Trophoblast cell (in vitro differentiated cells and primary cell): ENCODE results near the gene VPS13D.

Source experiments
- DNase-seq, 2 donors: peaks; one replicate each; pipeline ENCODE4 v3.0.0-alpha.2; 2016
- H2AFZ ChIP-seq: 2 replicates; pipeline ENCODE4 v1.6.1; 2013; ENCODE audit warnings: low read length, moderate library complexity, mild to moderate bottlenecking; ENCODE audit not compliant: insufficient read depth, poor library complexity
- H2AK5ac ChIP-seq: 2 replicates; pipeline ENCODE4 v1.6.1; 2013; ENCODE audit warnings: mild to moderate bottlenecking, low read length
- H2BK120ac ChIP-seq: 2 replicates; pipeline ENCODE4 v1.6.1; 2013; ENCODE audit warnings: low read length, mild to moderate bottlenecking, moderate library complexity; ENCODE audit not compliant: insufficient read depth, poor library complexity
- H2BK12ac ChIP-seq: 2 replicates; pipeline ENCODE4 v1.6.1; 2013; ENCODE audit warnings: mild to moderate bottlenecking, low read length, moderate library complexity
- H2BK5ac ChIP-seq: 2 replicates; pipeline ENCODE4 v1.6.1; 2013; ENCODE audit warnings: low read length, low read depth, moderate library complexity, mild to moderate bottlenecking; ENCODE audit not compliant: poor library complexity
- H3K14ac ChIP-seq: 2 replicates; pipeline ENCODE4 v1.6.1; 2013; ENCODE audit warnings: mild to moderate bottlenecking, low read length
- H3K18ac ChIP-seq: 2 replicates; pipeline ENCODE4 v1.6.1; 2013; ENCODE audit warnings: mild to moderate bottlenecking, low read length
- H3K23ac ChIP-seq: 2 replicates; pipeline ENCODE4 v1.6.1; 2013; ENCODE audit warnings: low read length
- H3K27ac ChIP-seq: 2 replicates; pipeline ENCODE4 v1.5.1; 2013; ENCODE audit warnings: low read depth, mild to moderate bottlenecking, inconsistent platforms, low read length, moderate library complexity
- H3K27me3 ChIP-seq: 2 replicates; pipeline ENCODE4 v1.6.1; 2013; ENCODE audit warnings: inconsistent platforms, mild to moderate bottlenecking, low read length, moderate library complexity; ENCODE audit not compliant: insufficient read depth
- H3K36me3 ChIP-seq, 2 experiments: 1 replicate in 1 of 2; 2 replicates in 1 of 2; pipeline ENCODE4 v1.6.1; 2013; ENCODE audit warnings: low read length in 2 of 2, mild to moderate bottlenecking in 2 of 2, moderate library complexity in 1 of 2; ENCODE audit not compliant: insufficient read depth in 2 of 2, control insufficient read depth in 1 of 2
- H3K4ac ChIP-seq: 2 replicates; pipeline ENCODE4 v1.6.1; 2013; ENCODE audit warnings: low read depth, mild to moderate bottlenecking, low read length, moderate library complexity
- H3K4me1 ChIP-seq, 2 experiments: 1 replicate in 1 of 2; 2 replicates in 1 of 2; pipeline ENCODE4 v1.6.1; 2013; ENCODE audit warnings: low read length in 2 of 2, mild to moderate bottlenecking in 2 of 2, moderate library complexity in 1 of 2; ENCODE audit not compliant: insufficient read depth in 2 of 2, control insufficient read depth in 1 of 2
- H3K4me2 ChIP-seq: 2 replicates; pipeline ENCODE4 v1.6.1; 2013; ENCODE audit warnings: inconsistent platforms, mild to moderate bottlenecking, low read length, moderate library complexity
- H3K4me3 ChIP-seq: 2 replicates; pipeline ENCODE4 v1.5.1; 2013; ENCODE audit warnings: mild to moderate bottlenecking, low read depth, low read length, inconsistent platforms
- H3K79me1 ChIP-seq: one replicate; pipeline ENCODE4 v1.6.1; 2013; ENCODE audit warnings: low read length
- H3K79me2 ChIP-seq: 2 replicates; pipeline ENCODE4 v1.6.1; 2013; ENCODE audit warnings: low read length, mild to moderate bottlenecking; ENCODE audit not compliant: control insufficient read depth, insufficient read depth, poor library complexity
- H3K9ac ChIP-seq: 2 replicates; pipeline ENCODE4 v1.6.1; 2013; ENCODE audit warnings: mild to moderate bottlenecking, low read length
- H3K9me3 ChIP-seq: 2 replicates; pipeline ENCODE4 v1.6.1; 2013; ENCODE audit warnings: low read depth, mild to moderate bottlenecking, control low read depth, inconsistent platforms, low read length; ENCODE audit not compliant: insufficient read depth
- H4K12ac ChIP-seq: 2 replicates; pipeline ENCODE4 v1.6.1; 2013; ENCODE audit warnings: low read depth, mild to moderate bottlenecking, low read length, moderate library complexity
- H4K8ac ChIP-seq: 2 replicates; pipeline ENCODE4 v1.6.1; 2013; ENCODE audit warnings: low read depth, mild to moderate bottlenecking, low read length, moderate library complexity
- H4K91ac ChIP-seq: one replicate; pipeline ENCODE4 v1.6.1; 2013; ENCODE audit warnings: low read depth, mild to moderate bottlenecking, low read length, moderate library complexity
- WGBS: extraction: QIAGEN DNeasy Blood & Tissue Kit; methylation state at CpG from one replicate; pipeline ENCODE4 v1.1.7; 2013; ENCODE audit warnings: missing lambda C conversion rate; ENCODE audit not compliant: insufficient read length, insufficient coverage; ENCODE audit errors: extremely low coverage; 5-methylcytosine and 5-hydroxymethylcytosine counted together

The VPS13D gene

GRCh38 chr1:12499539-12500240 is 269.9 kb downstream of the VPS13D start:
- WGBS: no CpG with 5 or more reads among the region's 13 CpGs
- H3K4me1 ChIP-seq: peaks cover 16 to 21% of the 10 kb centered on the region in 2 experiments
- H3K27ac ChIP-seq: no peak overlapping the region
- H2BK12ac ChIP-seq: no peak overlapping the region
- no peak overlapping the region for H2BK120ac ChIP-seq
- H2AK5ac ChIP-seq: no peak overlapping the region
- no peaks in the 10 kb centered on the region for H3K79me2 ChIP-seq
- H3K79me1 ChIP-seq: peaks cover 5% of the 10 kb centered on the region
- H3K18ac ChIP-seq: no peak overlapping the region
- H2AFZ ChIP-seq: no peak overlapping the region
- no peak overlapping the region for H3K9ac ChIP-seq
- H3K4me3 ChIP-seq: no peak overlapping the region
- no peak overlapping the region for H4K91ac ChIP-seq
- no peak overlapping the region for H3K4me2 ChIP-seq
- no peaks in the 10 kb centered on the region for H3K9me3 ChIP-seq
- no peak overlapping the region for H3K23ac ChIP-seq
- no peak overlapping the region for H4K12ac ChIP-seq
- no peaks in the 10 kb centered on the region for H3K27me3 ChIP-seq
- DNase-seq: no peak
- H3K36me3 ChIP-seq: peaks cover 0 to 3% of the 10 kb centered on the region in 2 experiments
- no peak overlapping the region for H4K8ac ChIP-seq
- H3K14ac ChIP-seq: no peak overlapping the region
- H2BK5ac ChIP-seq: no peak overlapping the region
- no peak overlapping the region for H3K4ac ChIP-seq

- H4K91ac ChIP-seq: no peak overlapping the region
- H3K4me2 ChIP-seq: no peak overlapping the region
- no CpG with 5 or more reads among the region's 9 CpGs for WGBS
- no peak overlapping the region for H2BK120ac ChIP-seq
- H3K4me1 ChIP-seq: peaks cover 5 to 7% of the 10 kb centered on the region in 2 experiments
- no peaks in the 10 kb centered on the region for H3K27me3 ChIP-seq
- H2BK12ac ChIP-seq: no peak overlapping the region
- no peak for DNase-seq
- H3K36me3 ChIP-seq: peaks cover under 1 to 4% of the 10 kb centered on the region in 2 experiments
- no peak overlapping the region for H3K23ac ChIP-seq
- no peak overlapping the region for H4K8ac ChIP-seq
- H2BK5ac ChIP-seq: no peak overlapping the region
- H2AK5ac ChIP-seq: no peak overlapping the region
- H3K9me3 ChIP-seq: no peaks in the 10 kb centered on the region
- H3K4me3 ChIP-seq: no peak overlapping the region
- no peaks in the 10 kb centered on the region for H3K79me2 ChIP-seq
- no peak overlapping the region for H3K27ac ChIP-seq
- no peak overlapping the region for H3K14ac ChIP-seq
- no peak overlapping the region for H3K18ac ChIP-seq
- no peaks in the 10 kb centered on the region for H3K79me1 ChIP-seq
- H3K9ac ChIP-seq: no peak overlapping the region
- H3K4ac ChIP-seq: no peak overlapping the region
- H4K12ac ChIP-seq: no peak overlapping the region
- H2AFZ ChIP-seq: no peak overlapping the region
Measured at GRCh38 chr1:12501661-12502060, 271.8 kb downstream of the VPS13D start.

- no peak for DNase-seq
- no peak overlapping the region for H3K4me2 ChIP-seq
- no peak overlapping the region for H2AFZ ChIP-seq
- no peak overlapping the region for H3K18ac ChIP-seq
- no peak overlapping the region for H2AK5ac ChIP-seq
- no CpG with 5 or more reads among the region's 11 CpGs for WGBS
- no peak overlapping the region for H2BK120ac ChIP-seq
- H3K4me3 ChIP-seq: no peak overlapping the region
- peaks cover 5 to 6% of the 10 kb centered on the region in 2 experiments for H3K36me3 ChIP-seq
- H3K79me2 ChIP-seq: no peaks in the 10 kb centered on the region
- H2BK12ac ChIP-seq: no peak overlapping the region
- no peak overlapping the region for H4K12ac ChIP-seq
- H4K91ac ChIP-seq: no peak overlapping the region
- no peak overlapping the region for H4K8ac ChIP-seq
- no peaks in the 10 kb centered on the region for H3K27me3 ChIP-seq
- H3K9ac ChIP-seq: no peak overlapping the region
- no peak overlapping the region for H2BK5ac ChIP-seq
- H3K27ac ChIP-seq: no peak overlapping the region
- H3K79me1 ChIP-seq: no peaks in the 10 kb centered on the region
- no peaks in the 10 kb centered on the region for H3K9me3 ChIP-seq
- no peak overlapping the region for H3K14ac ChIP-seq
- no peaks in the 10 kb centered on the region for H3K4me1 ChIP-seq
- H3K4ac ChIP-seq: no peak overlapping the region
- no peak overlapping the region for H3K23ac ChIP-seq
Measured at GRCh38 chr1:12502336-12503109, 272.7 kb downstream of the VPS13D start.

- H3K14ac ChIP-seq: no peak overlapping the region
- H4K12ac ChIP-seq: peak overlapping the region; percentile 38
- H3K79me1 ChIP-seq: no peaks in the 10 kb centered on the region
- no peak overlapping the region for H3K9ac ChIP-seq
- H3K4ac ChIP-seq: no peak overlapping the region
- WGBS: no CpG with 5 or more reads among the region's 8 CpGs
- no peak overlapping the region for H3K23ac ChIP-seq
- no peak overlapping the region for H2BK12ac ChIP-seq
- H4K91ac ChIP-seq: no peak overlapping the region
- no peaks in the 10 kb centered on the region for H3K9me3 ChIP-seq
- no peaks in the 10 kb centered on the region for H3K27me3 ChIP-seq
- H3K79me2 ChIP-seq: no peaks in the 10 kb centered on the region
- no peak overlapping the region for H2BK120ac ChIP-seq
- no peak overlapping the region for H3K4me3 ChIP-seq
- peaks cover 9 to 10% of the 10 kb centered on the region in 2 experiments for H3K36me3 ChIP-seq
- no peak for DNase-seq
- H3K4me1 ChIP-seq: no peaks in the 10 kb centered on the region
- no peak overlapping the region for H4K8ac ChIP-seq
- H2AFZ ChIP-seq: no peak overlapping the region
- H3K4me2 ChIP-seq: no peak overlapping the region
- H2AK5ac ChIP-seq: no peak overlapping the region
- H2BK5ac ChIP-seq: no peak overlapping the region
- no peak overlapping the region for H3K18ac ChIP-seq
- H3K27ac ChIP-seq: no peak overlapping the region
Measured at GRCh38 chr1:12503709-12504108, 273.9 kb downstream of the VPS13D start.
